A673 (cell line): ENCODE data around the gene CPEB2. TPM values are rescaled to one million over a fixed set of nuclear protein-coding genes. Genes with fewer than 3 reads are reported as not detected.

Experiments
- BruUV-seq: library from RNA; stranded (reverse); fragments of 400-500 nt; replicated peaks from 2 replicates; lab custom pipeline; 2021; lab: Mats Ljungman, UMichigan
- CTCF ChIA-PET: fragments of 300-600 bp; sonication (Branson Sonifier 250); formaldehyde crosslinking; loops from one replicate; lab custom pipeline; 2022; ENCODE audit warnings: antibody characterized with exemption; lab: Charles Lee
- POLR2A ChIA-PET: fragments of 300-600 bp; sonication (Branson Sonifier 250); formaldehyde crosslinking; loops from one replicate; lab custom pipeline; 2022; ENCODE audit warnings: antibody characterized with exemption; ENCODE audit not compliant: low non-redundant PET; lab: Charles Lee
- DNase-seq: peaks from one replicate; pipeline ENCODE4 v3.0.0-alpha.2; 2015; ENCODE audit warnings: low spot score
- H3K27ac ChIP-seq: fragments of 200-600 bp; sonication (generic); 2 replicates; pipeline ENCODE4 v1.5.1; 2016; ENCODE audit warnings: mixed run types, low read depth, mild to moderate bottlenecking, mixed read lengths, antibody characterized with exemption, low read length; ENCODE audit not compliant: poor library complexity, severe bottlenecking
- H3K27me3 ChIP-seq: fragments of 200-600 bp; sonication (generic); replicated peaks from 2 replicates; pipeline ENCODE4 v1.6.1; 2017; ENCODE audit warnings: mixed run types, low read depth, mild to moderate bottlenecking, mixed read lengths, antibody characterized with exemption, low read length; ENCODE audit not compliant: insufficient read depth, poor library complexity
- H3K36me3 ChIP-seq: fragments of 200-600 bp; sonication (generic); 2 replicates; pipeline ENCODE4 v1.6.1; 2016; ENCODE audit warnings: mixed run types, mild to moderate bottlenecking, mixed read lengths, antibody characterized with exemption, low read length; ENCODE audit not compliant: insufficient read depth, poor library complexity, severe bottlenecking
- H3K4me1 ChIP-seq: fragments of 200-600 bp; sonication (generic); 2 replicates; pipeline ENCODE4 v1.6.1; 2017; ENCODE audit warnings: mixed run types, mild to moderate bottlenecking, mixed read lengths, antibody characterized with exemption, low read length; ENCODE audit not compliant: insufficient read depth, poor library complexity, severe bottlenecking
- H3K4me3 ChIP-seq: fragments of 200-600 bp; sonication (generic); 2 replicates; pipeline ENCODE4 v1.5.1; 2016; ENCODE audit warnings: low read depth, mixed run types, mild to moderate bottlenecking, mixed read lengths, low read length; ENCODE audit not compliant: poor library complexity, severe bottlenecking
- H3K9me3 ChIP-seq: fragments of 200-600 bp; sonication (generic); 2 replicates; pipeline ENCODE4 v1.6.1; 2016; ENCODE audit warnings: mixed run types, low read depth, mild to moderate bottlenecking, mixed read lengths, antibody characterized with exemption, low read length; ENCODE audit not compliant: poor library complexity, severe bottlenecking
- EZH2 ChIP-seq: fragments of 200-600 bp; sonication (generic); IDR thresholded peaks from 2 replicates; pipeline ENCODE4 v1.6.1; 2017; ENCODE audit warnings: borderline replicate concordance, low read depth, mild to moderate bottlenecking, mixed read lengths, antibody characterized with exemption, low read length; ENCODE audit not compliant: poor library complexity, severe bottlenecking
- intact Hi-C: fragments of 100-400 bp; cut with micrococcal nuclease; formaldehyde crosslinking; loops from one replicate; pipeline ENCODE4 v1.10.0; 2022; ENCODE audit not compliant: unreplicated experiment
- total RNA-seq: library from RNA; stranded (reverse); gene quantifications from 2 replicates; pipeline ENCODE4 v1.2.3, GENCODE V29; 2021
- TF ChIP-seq, protein P1 (sequence below): fragments of 300-800, 200-600 bp; sonication (generic); conservative IDR thresholded peaks from 2 replicates; pipeline ENCODE4 v1.5.1; 2017; ENCODE audit warnings: low read depth, mild to moderate bottlenecking, antibody characterized with exemption, low read length, moderate library complexity, mixed read lengths

Gene CPEB2
- total RNA-seq, 1 experiment from 2014 or later: 75.5 TPM

DNA sequence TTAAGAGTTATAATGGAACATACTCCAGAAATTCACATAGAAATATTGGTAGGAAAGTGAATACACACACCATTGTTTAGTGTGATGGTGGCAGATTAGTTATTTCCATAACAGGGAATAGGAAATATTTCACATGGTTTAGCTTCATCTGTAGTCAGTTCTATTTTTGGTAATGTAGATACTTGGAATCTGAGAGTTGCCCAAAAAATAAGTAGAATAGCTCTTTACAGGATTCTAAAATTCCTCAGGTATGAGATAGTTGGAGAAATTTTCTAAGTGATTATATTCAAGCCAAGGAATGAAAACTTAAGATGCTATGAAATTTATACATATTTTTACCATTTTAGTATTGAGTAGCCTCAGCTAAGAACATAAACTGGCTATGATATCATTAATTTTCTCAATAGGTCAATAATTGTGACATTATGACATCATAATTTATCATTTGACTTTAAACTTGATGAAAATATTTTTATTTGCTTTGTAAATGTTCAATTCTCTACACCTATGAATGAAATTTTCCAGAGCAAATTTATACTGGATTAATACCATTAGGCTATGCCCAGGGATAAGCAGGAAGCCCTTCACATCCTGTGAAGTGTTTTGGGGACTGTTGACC is 35.8 kb downstream of the CPEB2 start:
- Histone ChIP-seq H3K36me3 (peaks cover 98% of the 10 kb centered on the region), H3K27ac (peak overlapping the region; percentile 7), H3K4me1 (peaks cover 20% of the 10 kb centered on the region), H3K9me3 (no peaks in the 10 kb centered on the region), H3K27me3 (no peaks in the 10 kb centered on the region), H3K4me3 (no peak overlapping the region)
- intact Hi-C loops: no loop called here
- no TSS peak for BruUV-seq
- no peak for TF ChIP-seq EZH2
- TF ChIP-seq, protein P1, sequence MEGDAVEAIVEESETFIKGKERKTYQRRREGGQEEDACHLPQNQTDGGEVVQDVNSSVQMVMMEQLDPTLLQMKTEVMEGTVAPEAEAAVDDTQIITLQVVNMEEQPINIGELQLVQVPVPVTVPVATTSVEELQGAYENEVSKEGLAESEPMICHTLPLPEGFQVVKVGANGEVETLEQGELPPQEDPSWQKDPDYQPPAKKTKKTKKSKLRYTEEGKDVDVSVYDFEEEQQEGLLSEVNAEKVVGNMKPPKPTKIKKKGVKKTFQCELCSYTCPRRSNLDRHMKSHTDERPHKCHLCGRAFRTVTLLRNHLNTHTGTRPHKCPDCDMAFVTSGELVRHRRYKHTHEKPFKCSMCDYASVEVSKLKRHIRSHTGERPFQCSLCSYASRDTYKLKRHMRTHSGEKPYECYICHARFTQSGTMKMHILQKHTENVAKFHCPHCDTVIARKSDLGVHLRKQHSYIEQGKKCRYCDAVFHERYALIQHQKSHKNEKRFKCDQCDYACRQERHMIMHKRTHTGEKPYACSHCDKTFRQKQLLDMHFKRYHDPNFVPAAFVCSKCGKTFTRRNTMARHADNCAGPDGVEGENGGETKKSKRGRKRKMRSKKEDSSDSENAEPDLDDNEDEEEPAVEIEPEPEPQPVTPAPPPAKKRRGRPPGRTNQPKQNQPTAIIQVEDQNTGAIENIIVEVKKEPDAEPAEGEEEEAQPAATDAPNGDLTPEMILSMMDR: no peak
- POLR2A ChIA-PET: no interaction called here
- DNase-seq: no peak
- CTCF ChIA-PET: no interaction called here

GRCh38 chr4:15040916-15041463 is 38.7 kb downstream of the CPEB2 start:
- ChIA-PET CTCF (no interaction called here), POLR2A (no interaction called here)
- Histone ChIP-seq H3K27me3 (no peaks in the 10 kb centered on the region), H3K27ac (peak overlapping the region; percentile 47), H3K4me1 (peaks cover 24% of the 10 kb centered on the region), H3K36me3 (peaks cover 84% of the 10 kb centered on the region), H3K9me3 (no peaks in the 10 kb centered on the region), H3K4me3 (no peak overlapping the region)
- TF ChIP-seq, protein P1: no peak
- intact Hi-C loops: no loop called here
- DNase-seq: no peak
- no TSS peak for BruUV-seq

DNA sequence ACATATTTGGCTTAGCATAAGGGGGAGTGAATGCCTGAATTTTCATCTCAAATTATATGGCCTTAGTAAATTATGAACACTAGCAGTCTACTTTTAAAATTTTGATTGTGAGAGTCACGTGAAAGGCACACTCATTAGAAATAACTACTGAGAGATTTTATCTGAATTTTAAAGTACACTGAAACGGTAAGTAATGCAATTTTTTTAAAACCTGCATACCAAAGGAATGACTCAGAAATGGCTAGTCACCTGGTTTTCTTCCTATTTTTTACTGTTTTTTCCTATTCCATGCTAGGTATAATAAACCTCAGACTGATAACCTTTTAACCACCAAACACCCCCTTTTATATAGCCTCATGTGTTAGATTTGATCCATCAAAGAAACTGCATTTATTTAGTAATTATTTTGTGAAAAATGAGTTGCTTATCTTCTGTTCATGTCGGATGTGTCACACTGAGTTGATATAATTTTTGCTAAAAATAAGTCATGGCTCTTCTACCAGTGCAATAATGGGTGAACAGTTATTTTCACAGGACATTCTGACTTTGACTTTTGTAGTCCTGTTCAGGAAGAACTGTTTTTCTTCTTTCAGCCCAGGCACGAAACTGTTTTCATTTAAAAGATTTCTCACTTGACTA is 40.4 kb downstream of the CPEB2 start:
- Histone ChIP-seq H3K36me3 (peaks cover 76% of the 10 kb centered on the region), H3K9me3 (no peaks in the 10 kb centered on the region), H3K4me3 (no peak overlapping the region), H3K27ac (peak overlapping the region; percentile 31), H3K4me1 (peaks cover 25% of the 10 kb centered on the region), H3K27me3 (no peaks in the 10 kb centered on the region)
- intact Hi-C loops: no loop called here
- CTCF ChIA-PET: no interaction called here
- TF ChIP-seq EZH2: no peak
- TF ChIP-seq, protein P1: no peak
- no TSS peak for BruUV-seq
- POLR2A ChIA-PET: no interaction called here
- DNase-seq: no peak
